HepG2 (cell line): ENCODE results near the gene VPS13C. TPM values are rescaled to one million over a fixed set of nuclear protein-coding genes. Genes with fewer than 3 reads are reported as not detected.

Source experiments
- ATAC-seq: fragments of 200-7000 bp; cut with Tn5 transposase; 3 replicates; pipeline ENCODE4 v1.9.1; 2020; ENCODE audit warnings: mild to moderate bottlenecking, moderate library complexity
- BruUV-seq: library from RNA; stranded (reverse); fragments of 400-500 nt; replicated peaks from 2 replicates; lab custom pipeline; 2021; lab: Mats Ljungman, UMichigan
- CTCF ChIA-PET: fragments of 300-600 bp; formaldehyde crosslinking; extraction: SDS; loops from one replicate; lab custom pipeline; 2021; ENCODE audit warnings: low total read pairs, inconsistent platforms, low intra/inter-chr PET ratio; lab: Yijun Ruan, JAX
- POLR2A ChIA-PET: fragments of 350-600 bp; sonication (Branson Sonifier 250); formaldehyde crosslinking; loops from one replicate; lab custom pipeline; 2020; ENCODE audit warnings: antibody characterized with exemption, inconsistent platforms; lab: Yijun Ruan, JAX
- DNase-seq: peaks from one replicate; pipeline ENCODE4 v3.0.0-alpha.2; 2015; ENCODE audit warnings: low spot score
- FAIRE-seq: peaks from 3 replicates; lab custom pipeline; 2011; peaks lifted over from hg19 to GRCh38; lab: Jason Lieb, UNC
- H2AFZ ChIP-seq: one replicate; pipeline ENCODE4 v1.6.1; 2011; ENCODE audit warnings: low read length, inconsistent platforms
- H3K27ac ChIP-seq: fragments of 300-600 bp; 3 replicates; pipeline ENCODE4 v1.8.0; 2011; ENCODE audit warnings: mixed run types, mild to moderate bottlenecking, mixed read lengths, low read length, inconsistent platforms; ENCODE audit not compliant: insufficient read depth; ENCODE audit errors: extremely low read length
- H3K27me3 ChIP-seq, 2 experiments: fragments of 200-600 bp in 1 of 2; 2 replicates in 1 of 2; 3 replicates in 1 of 2; pipeline versions ENCODE4 v1.6.0 to v1.8.0; 2011; ENCODE audit warnings: low read length in 2 of 2, mild to moderate bottlenecking in 2 of 2, moderate library complexity in 2 of 2, inconsistent platforms in 1 of 2; ENCODE audit not compliant: insufficient read depth in 2 of 2, control insufficient read depth in 1 of 2
- H3K36me3 ChIP-seq, 2 experiments: fragments of 200-600 bp in 1 of 2; replicated peaks in 1 of 2; 2 replicates in 1 of 2; 3 replicates in 1 of 2; pipeline versions ENCODE4 v1.5.1 to v1.8.0; 2011; ENCODE audit warnings: low read length in 2 of 2, inconsistent platforms in 1 of 2; ENCODE audit not compliant: insufficient read depth in 2 of 2, control insufficient read depth in 1 of 2
- H3K4me1 ChIP-seq: 2 replicates; pipeline ENCODE4 v1.5.1; 2012; ENCODE audit warnings: low read length, inconsistent platforms; ENCODE audit not compliant: insufficient read depth
- H3K4me2 ChIP-seq: 2 replicates; pipeline ENCODE4 v1.6.0; 2011; ENCODE audit warnings: low read depth, low read length, inconsistent platforms
- H3K4me3 ChIP-seq, 3 experiments: fragments of 200-600 bp in 1 of 3; sonication (generic), shearing (Covaris generic) in 1 of 3; replicated peaks in 1 of 3; 2 replicates each; pipeline ENCODE4 v1.5.1; 2011 to 2016; ENCODE audit warnings: low read length in 3 of 3, inconsistent platforms in 2 of 3, low read depth in 2 of 3, mild to moderate bottlenecking in 2 of 3, control low read depth in 1 of 3, mixed read lengths in 1 of 3; ENCODE audit not compliant: insufficient read depth in 1 of 3
- H3K79me2 ChIP-seq: one replicate; pipeline ENCODE4 v1.6.1; 2011; ENCODE audit warnings: low read length, inconsistent platforms; ENCODE audit not compliant: insufficient read depth
- H3K9ac ChIP-seq: 2 replicates; pipeline ENCODE4 v1.6.0; 2011; ENCODE audit warnings: mild to moderate bottlenecking, low read depth, low read length, inconsistent platforms; ENCODE audit not compliant: insufficient read depth
- H3K9me3 ChIP-seq: 2 replicates; pipeline ENCODE4 v1.5.1; 2012; ENCODE audit warnings: mild to moderate bottlenecking, low read length
- H4K20me1 ChIP-seq: 2 replicates; pipeline ENCODE4 v1.6.0; 2011; ENCODE audit warnings: inconsistent platforms, mild to moderate bottlenecking, low read length, moderate library complexity; ENCODE audit not compliant: insufficient read depth
- AHR ChIP-seq: IDR thresholded peaks from 2 replicates; pipeline ENCODE4 v1.6.1; 2018; ENCODE audit warnings: missing genetic modification reagents, missing compliant biosample characterization
- CBX1 ChIP-seq: IDR thresholded peaks from one replicate; pipeline ENCODE4 v1.6.1; 2016; ENCODE audit warnings: antibody characterized with exemption, low read depth
- CREM ChIP-seq, 2 experiments: sonication (generic) in 1 of 2; formaldehyde crosslinking in 1 of 2; IDR thresholded peaks; 2 replicates each; pipeline versions ENCODE4 v1.4.0 to v1.6.1; 2016 to 2020; ENCODE audit warnings: antibody characterized with exemption in 1 of 2, mild to moderate bottlenecking in 1 of 2, missing genetic modification reagents in 1 of 2
- ELF3 ChIP-seq: IDR thresholded peaks from 2 replicates; pipeline ENCODE4 v1.6.1; 2016; ENCODE audit warnings: missing genetic modification reagents, missing compliant biosample characterization
- GZF1 ChIP-seq: sonication (generic); formaldehyde crosslinking; IDR thresholded peaks from 2 replicates; pipeline ENCODE4 v1.5.1; 2020; ENCODE audit warnings: mild to moderate bottlenecking, missing genetic modification reagents
- MIXL1 ChIP-seq: IDR thresholded peaks from 2 replicates; pipeline ENCODE4 v1.6.1; 2016
- NCOA2 ChIP-seq: sonication (generic); formaldehyde crosslinking; IDR thresholded peaks from 2 replicates; pipeline ENCODE4 v1.8.0; 2022; ENCODE audit warnings: inconsistent platforms
- NFYC ChIP-seq: IDR thresholded peaks from 2 replicates; pipeline ENCODE4 v1.6.1; 2016; ENCODE audit warnings: missing genetic modification reagents, missing compliant biosample characterization
- SAP130 ChIP-seq: IDR thresholded peaks from 2 replicates; pipeline ENCODE4 v1.6.1; 2016; ENCODE audit warnings: low read depth
- SMAD3 ChIP-seq: sonication (generic); formaldehyde crosslinking; IDR thresholded peaks from 2 replicates; pipeline ENCODE4 v1.4.0; 2020; ENCODE audit warnings: missing genetic modification reagents
- SOX6 ChIP-seq, 2 experiments: fragments of 450-650 bp in 1 of 2; sonication (generic) in 1 of 2; formaldehyde crosslinking in 1 of 2; IDR thresholded peaks; 2 replicates each; pipeline versions ENCODE4 v1.4.0 to v1.6.1; 2017 to 2020; ENCODE audit warnings: antibody characterized with exemption in 1 of 2, mild to moderate bottlenecking in 1 of 2, missing genetic modification reagents in 1 of 2
- SRY ChIP-seq: sonication (generic); formaldehyde crosslinking; IDR thresholded peaks from 2 replicates; pipeline ENCODE4 v1.8.0; 2022; ENCODE audit warnings: mild to moderate bottlenecking, missing genetic modification reagents
- TBX3 ChIP-seq: fragments of 450-650 bp; IDR thresholded peaks from 2 replicates; pipeline ENCODE4 v1.6.1; 2017; ENCODE audit warnings: antibody characterized with exemption, mild to moderate bottlenecking, inconsistent platforms, borderline replicate concordance
- THAP11 ChIP-seq: IDR thresholded peaks from 2 replicates; pipeline ENCODE4 v1.6.1; 2016; ENCODE audit warnings: missing biosample characterization, missing genetic modification reagents
- TOE1 ChIP-seq: sonication (generic); formaldehyde crosslinking; IDR thresholded peaks from 2 replicates; pipeline ENCODE4 v1.4.0; 2020; ENCODE audit warnings: mild to moderate bottlenecking, missing genetic modification reagents
- WGBS: methylation state at CpG from one replicate; pipeline ENCODE4 v1.1.6; 2017; ENCODE audit warnings: low lambda C conversion rate; 5-methylcytosine and 5-hydroxymethylcytosine counted together
- in situ Hi-C: cut with HindIII; loops from 2 replicates; pipeline ENCODE4 v1.10.0; 2017; ENCODE audit warnings: low pct_unique_long_range_greater_than_20kb; ENCODE audit not compliant: extremely low pct_ligation_motif_present
- intact Hi-C: fragments of 100-400 bp; cut with micrococcal nuclease; formaldehyde crosslinking; loops from one replicate; pipeline ENCODE4 v1.10.0; 2022; ENCODE audit not compliant: unreplicated experiment
- polyA plus RNA-seq, 8 experiments: library from polyadenylated mRNA; depleted of rRNA in 3 of 8; stranded (reverse) in 7 of 8; unstranded in 1 of 8; fragments of >200 nt; fragmentation: Illumina TruSeq in 4 of 8; extraction: Trizol in 4 of 8; gene quantifications; 2 replicates each; pipeline versions ENCODE4 v1.2.1 to v1.2.3, GENCODE V29; 2011 to 2016; ENCODE audit warnings: low read depth in 4 of 8, missing spikeins in 1 of 8, mixed read lengths in 1 of 8; ENCODE audit not compliant: insufficient read depth in 1 of 8
- total RNA-seq, 5 experiments: library from RNA; depleted of rRNA; stranded (reverse); fragments of >200 nt; fragmentation: Illumina TruSeq; extraction: Trizol; gene quantifications; 2 replicates each; pipeline ENCODE4 v1.2.3, GENCODE V29; 2016; ENCODE audit warnings: low read depth in 1 of 5
- TF ChIP-seq, protein P1 (sequence below): sonication (generic); formaldehyde crosslinking; IDR thresholded peaks from 2 replicates; pipeline ENCODE4 v1.8.0; 2023; ENCODE audit warnings: mild to moderate bottlenecking, missing genetic modification reagents
- TF ChIP-seq, protein P2 (sequence below): IDR thresholded peaks from 2 replicates; pipeline ENCODE4 v1.6.1; 2018; ENCODE audit warnings: missing genetic modification reagents, mild to moderate bottlenecking, missing compliant biosample characterization
- TF ChIP-seq, protein P3 (sequence below): sonication (generic); formaldehyde crosslinking; IDR thresholded peaks from 2 replicates; pipeline ENCODE4 v1.5.0; 2020; ENCODE audit warnings: missing genetic modification reagents
- TF ChIP-seq, protein P4 (sequence below): sonication (generic); formaldehyde crosslinking; IDR thresholded peaks from 2 replicates; pipeline ENCODE4 v1.5.0; 2020; ENCODE audit warnings: mild to moderate bottlenecking, missing genetic modification reagents

VPS13C gene
- total and polyA plus RNA-seq, 2 of the 13 experiments (the other 11 are each of a cell fraction or from before 2014, with no cell fraction given), result 10.9 to 26.8 TPM

DNA sequence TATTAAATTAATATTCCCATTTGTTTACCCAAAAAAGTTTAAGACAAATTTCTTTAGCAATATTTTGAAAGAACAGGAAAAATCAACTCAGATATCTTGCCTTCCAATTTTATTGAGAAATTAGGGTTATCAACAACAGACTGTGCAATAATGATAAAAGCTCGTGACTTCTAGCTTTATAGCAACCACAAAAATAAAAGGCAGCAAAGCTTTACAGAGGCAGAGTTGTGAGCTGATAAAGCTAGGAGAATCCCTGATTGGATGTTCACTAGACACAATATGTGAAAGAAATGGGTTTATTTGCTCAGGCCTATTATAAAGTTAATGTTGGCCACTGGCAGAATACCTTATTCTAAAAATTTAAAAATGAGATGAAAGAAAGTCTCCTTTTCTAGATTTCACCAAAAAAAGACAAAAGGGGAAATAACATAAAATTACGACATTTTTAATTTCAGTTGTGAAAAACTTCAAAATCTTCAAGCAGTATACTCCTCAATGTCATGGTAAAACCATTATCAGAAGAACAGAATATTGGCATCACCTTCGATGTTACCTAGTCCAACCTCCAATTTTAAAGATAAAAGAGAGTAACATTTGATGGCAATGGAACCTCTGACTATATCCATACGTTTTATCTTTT, 2.8 kb downstream of the VPS13C start (continued):
- TF ChIP-seq NCOA2 (CRISPR knock-in tag), result no peak
- no peak for TF ChIP-seq SRY (CRISPR knock-in tag)
- TF ChIP-seq, protein P1, sequence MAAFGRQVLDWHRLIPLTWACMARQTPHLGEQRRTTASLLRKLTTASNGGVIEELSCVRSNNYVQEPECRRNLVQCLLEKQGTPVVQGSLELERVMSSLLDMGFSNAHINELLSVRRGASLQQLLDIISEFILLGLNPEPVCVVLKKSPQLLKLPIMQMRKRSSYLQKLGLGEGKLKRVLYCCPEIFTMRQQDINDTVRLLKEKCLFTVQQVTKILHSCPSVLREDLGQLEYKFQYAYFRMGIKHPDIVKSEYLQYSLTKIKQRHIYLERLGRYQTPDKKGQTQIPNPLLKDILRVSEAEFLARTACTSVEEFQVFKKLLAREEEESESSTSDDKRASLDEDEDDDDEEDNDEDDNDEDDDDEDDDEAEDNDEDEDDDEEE (CRISPR knock-in tag), result no peak
- no peak for TF ChIP-seq CREM (IDR thresholded peaks at IDR 0.05)
- no peak for TF ChIP-seq CREM (CRISPR knock-in tag; IDR thresholded peaks at IDR 0.05)
- no peak for TF ChIP-seq MIXL1 (CRISPR knock-in tag)
- TF ChIP-seq, protein P2, sequence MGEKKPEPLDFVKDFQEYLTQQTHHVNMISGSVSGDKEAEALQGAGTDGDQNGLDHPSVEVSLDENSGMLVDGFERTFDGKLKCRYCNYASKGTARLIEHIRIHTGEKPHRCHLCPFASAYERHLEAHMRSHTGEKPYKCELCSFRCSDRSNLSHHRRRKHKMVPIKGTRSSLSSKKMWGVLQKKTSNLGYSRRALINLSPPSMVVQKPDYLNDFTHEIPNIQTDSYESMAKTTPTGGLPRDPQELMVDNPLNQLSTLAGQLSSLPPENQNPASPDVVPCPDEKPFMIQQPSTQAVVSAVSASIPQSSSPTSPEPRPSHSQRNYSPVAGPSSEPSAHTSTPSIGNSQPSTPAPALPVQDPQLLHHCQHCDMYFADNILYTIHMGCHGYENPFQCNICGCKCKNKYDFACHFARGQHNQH, result no peak
- TF ChIP-seq CBX1, result no peak
- no peak for TF ChIP-seq THAP11
- no peak for TF ChIP-seq GZF1 (CRISPR knock-in tag)
- no peak for TF ChIP-seq AHR (CRISPR knock-in tag)
- TF ChIP-seq TOE1, result no peak

DNA sequence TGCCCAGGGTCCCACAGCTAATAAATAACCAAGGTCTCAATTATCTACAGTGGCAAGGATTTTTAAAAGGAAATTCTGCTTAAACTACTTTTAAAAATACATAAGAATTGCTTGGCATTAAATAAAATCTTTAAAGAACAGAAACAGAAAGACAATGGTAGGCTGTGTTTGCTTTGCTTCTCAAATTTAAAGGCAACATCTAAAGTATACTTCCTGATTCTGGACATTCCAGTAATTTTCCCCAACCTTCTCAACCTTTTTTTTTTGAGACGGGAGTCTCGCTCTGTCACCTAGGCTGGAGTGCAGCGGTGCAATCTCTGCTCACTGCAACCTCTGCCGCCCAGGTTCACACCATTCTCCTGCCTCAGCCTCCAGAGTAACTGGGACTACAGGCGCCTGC, 5.3 kb downstream of the VPS13C start:
- no peak overlapping the region; a peak in 1 of 6 replicates for H3K4me3 ChIP-seq
- peaks cover 45% of the 10 kb centered on the region for H3K4me1 ChIP-seq
- peak overlapping the region; percentile 32; the same call in 1 of the 2 replicates for H3K4me2 ChIP-seq
- no peaks in the 10 kb centered on the region for H3K9me3 ChIP-seq
- intact Hi-C loops, result no loop called here
- WGBS, result 50% methylated on average over 5 of the region's 5 CpGs
- POLR2A ChIA-PET, result no interaction called here
- BruUV-seq, result no TSS peak
- in situ Hi-C loops, result no loop called here
- H3K79me2 ChIP-seq, result peaks cover 61% of the 10 kb centered on the region
- H3K27me3 ChIP-seq, result no peaks in the 10 kb centered on the region
- ATAC-seq (no peak), DNase-seq (peak; percentile 35), FAIRE-seq (no peak)
- H3K9ac ChIP-seq, result no peak overlapping the region
- CTCF ChIA-PET, result no interaction called here
- H4K20me1 ChIP-seq, result no peaks in the 10 kb centered on the region
- H3K36me3 ChIP-seq, result no peaks in the 10 kb centered on the region
- H3K27ac ChIP-seq, result no peak overlapping the region
- H2AFZ ChIP-seq, result no peak overlapping the region
- TF ChIP-seq, protein P3, sequence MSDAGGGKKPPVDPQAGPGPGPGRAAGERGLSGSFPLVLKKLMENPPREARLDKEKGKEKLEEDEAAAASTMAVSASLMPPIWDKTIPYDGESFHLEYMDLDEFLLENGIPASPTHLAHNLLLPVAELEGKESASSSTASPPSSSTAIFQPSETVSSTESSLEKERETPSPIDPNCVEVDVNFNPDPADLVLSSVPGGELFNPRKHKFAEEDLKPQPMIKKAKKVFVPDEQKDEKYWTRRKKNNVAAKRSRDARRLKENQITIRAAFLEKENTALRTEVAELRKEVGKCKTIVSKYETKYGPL, result no peak
- TF ChIP-seq SAP130 (CRISPR knock-in tag), result peak; percentile 17; the same call in 1 of the 2 replicates
- TF ChIP-seq TBX3, result no peak
- no peak for TF ChIP-seq SOX6 (IDR thresholded peaks at IDR 0.05)
- peak; percentile 37; the same call in 1 of the 2 replicates for TF ChIP-seq SOX6 (CRISPR knock-in tag; IDR thresholded peaks at IDR 0.05)
- no peak for TF ChIP-seq NFYC (CRISPR knock-in tag)
- peak; percentile 71 for TF ChIP-seq ELF3
- no peak for TF ChIP-seq SMAD3 (CRISPR knock-in tag)
- TF ChIP-seq, protein P4, sequence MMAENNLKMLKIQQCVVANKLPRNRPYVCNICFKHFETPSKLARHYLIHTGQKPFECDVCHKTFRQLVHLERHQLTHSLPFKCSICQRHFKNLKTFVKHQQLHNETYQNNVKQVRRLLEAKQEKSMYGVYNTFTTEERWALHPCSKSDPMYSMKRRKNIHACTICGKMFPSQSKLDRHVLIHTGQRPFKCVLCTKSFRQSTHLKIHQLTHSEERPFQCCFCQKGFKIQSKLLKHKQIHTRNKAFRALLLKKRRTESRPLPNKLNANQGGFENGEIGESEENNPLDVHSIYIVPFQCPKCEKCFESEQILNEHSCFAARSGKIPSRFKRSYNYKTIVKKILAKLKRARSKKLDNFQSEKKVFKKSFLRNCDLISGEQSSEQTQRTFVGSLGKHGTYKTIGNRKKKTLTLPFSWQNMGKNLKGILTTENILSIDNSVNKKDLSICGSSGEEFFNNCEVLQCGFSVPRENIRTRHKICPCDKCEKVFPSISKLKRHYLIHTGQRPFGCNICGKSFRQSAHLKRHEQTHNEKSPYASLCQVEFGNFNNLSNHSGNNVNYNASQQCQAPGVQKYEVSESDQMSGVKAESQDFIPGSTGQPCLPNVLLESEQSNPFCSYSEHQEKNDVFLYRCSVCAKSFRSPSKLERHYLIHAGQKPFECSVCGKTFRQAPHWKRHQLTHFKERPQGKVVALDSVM (CRISPR knock-in tag), result peak; percentile 40; the same call in 1 of the 2 replicates
